Liver (tissue), 9 donors: Measurements from ENCODE around the gene APP. TPM values are rescaled to one million over a fixed set of nuclear protein-coding genes. Genes with fewer than 3 reads are reported as not detected.

Experiments used
- DNase-seq: peaks from one replicate; pipeline ENCODE4 v3.0.0-alpha.2; 2017; ENCODE audit warnings: low spot score
- H3K27ac ChIP-seq, 2 donors: one replicate each; pipeline ENCODE4 v1.7.0; 2013; ENCODE audit warnings: inconsistent platforms in 2 of 2, low read length in 2 of 2, control low read depth in 1 of 2, low read depth in 1 of 2, mild to moderate bottlenecking in 1 of 2
- H3K27me3 ChIP-seq, 4 donors: one replicate each; pipeline versions ENCODE4 v1.6.1 to v1.7.0; 2013; ENCODE audit warnings: low read length in 3 of 4, inconsistent platforms in 1 of 4, mild to moderate bottlenecking in 1 of 4, moderate library complexity in 1 of 4; ENCODE audit not compliant: control insufficient read depth in 4 of 4, insufficient read depth in 4 of 4
- H3K36me3 ChIP-seq, 4 donors: one replicate each; pipeline versions ENCODE4 v1.6.1 to v1.7.0; 2013; ENCODE audit warnings: low read length in 3 of 4, mild to moderate bottlenecking in 3 of 4, low read depth in 1 of 4, moderate library complexity in 1 of 4; ENCODE audit not compliant: control insufficient read depth in 4 of 4, insufficient read depth in 3 of 4
- H3K4me1 ChIP-seq, 4 donors: one replicate each; pipeline versions ENCODE4 v1.6.1 to v1.7.0; 2013; ENCODE audit warnings: low read length in 3 of 4, mild to moderate bottlenecking in 3 of 4, moderate library complexity in 1 of 4; ENCODE audit not compliant: control insufficient read depth in 4 of 4, insufficient read depth in 4 of 4
- H3K4me3 ChIP-seq, 3 donors: one replicate each; pipeline versions ENCODE4 v1.6.1 to v1.7.0; 2013; ENCODE audit warnings: low read length in 3 of 3, control low read depth in 1 of 3, low read depth in 1 of 3, mild to moderate bottlenecking in 1 of 3
- H3K9ac ChIP-seq, 2 donors: one replicate each; pipeline ENCODE4 v1.7.0; 2013; ENCODE audit warnings: low read length in 2 of 2, mild to moderate bottlenecking in 2 of 2, moderate library complexity in 2 of 2, control low read depth in 1 of 2, low read depth in 1 of 2
- H3K9me3 ChIP-seq, 4 donors: one replicate each; pipeline versions ENCODE4 v1.6.1 to v1.7.0; 2013; ENCODE audit warnings: low read length in 3 of 4; ENCODE audit not compliant: control insufficient read depth in 4 of 4
- ATF3 ChIP-seq: IDR thresholded peaks from 2 replicates; pipeline ENCODE4 v1.6.1; 2016; ENCODE audit warnings: antibody characterized with exemption
- CTCF ChIP-seq: fragments of 150-350 bp; IDR thresholded peaks from 2 replicates; pipeline ENCODE4 v1.5.1; 2017; ENCODE audit warnings: improper control_type of control experiment, low read depth, low read length; ENCODE audit not compliant: missing input control
- FOXA1 ChIP-seq: IDR thresholded peaks from 2 replicates; pipeline ENCODE4 v1.6.1; 2016; ENCODE audit warnings: antibody characterized with exemption
- FOXA2 ChIP-seq: IDR thresholded peaks from 2 replicates; pipeline ENCODE4 v1.6.1; 2016; ENCODE audit warnings: antibody characterized with exemption
- GABPA ChIP-seq, 2 donors: IDR thresholded peaks in 1 of 2; conservative IDR thresholded peaks in 1 of 2; 2 replicates each; pipeline ENCODE4 v1.6.1; 2016; ENCODE audit warnings: antibody characterized with exemption in 2 of 2, mild to moderate bottlenecking in 1 of 2, moderate library complexity in 1 of 2
- HNF4G ChIP-seq: IDR thresholded peaks from 2 replicates; pipeline ENCODE4 v1.6.1; 2016; ENCODE audit warnings: antibody characterized with exemption
- NR2F2 ChIP-seq: IDR thresholded peaks from 2 replicates; pipeline ENCODE4 v1.6.1; 2016; ENCODE audit warnings: antibody characterized with exemption
- RAD21 ChIP-seq, 2 donors: IDR thresholded peaks; 2 replicates each; pipeline ENCODE4 v1.6.1; 2016; ENCODE audit warnings: antibody characterized with exemption in 2 of 2, mild to moderate bottlenecking in 2 of 2
- REST ChIP-seq: IDR thresholded peaks from 2 replicates; pipeline ENCODE4 v1.6.1; 2016; ENCODE audit warnings: antibody characterized with exemption, mild to moderate bottlenecking
- RXRA ChIP-seq, 2 donors: IDR thresholded peaks; 2 replicates each; pipeline ENCODE4 v1.6.1; 2017 to 2018; ENCODE audit warnings: antibody characterized with exemption in 2 of 2, mild to moderate bottlenecking in 1 of 2
- SP1 ChIP-seq: IDR thresholded peaks from 2 replicates; pipeline ENCODE4 v1.6.1; 2018; ENCODE audit warnings: antibody characterized with exemption, mild to moderate bottlenecking
- TAF1 ChIP-seq: conservative IDR thresholded peaks from 2 replicates; pipeline ENCODE4 v1.6.1; 2016; ENCODE audit warnings: antibody characterized with exemption, mild to moderate bottlenecking
- YY1 ChIP-seq: IDR thresholded peaks from 2 replicates; pipeline ENCODE4 v1.6.1; 2016; ENCODE audit warnings: antibody characterized with exemption, mild to moderate bottlenecking
- WGBS: extraction: QIAGEN DNeasy Blood & Tissue Kit; methylation state at CpG from one replicate; pipeline ENCODE4 v1.1.7; 2013; 5-methylcytosine and 5-hydroxymethylcytosine counted together
- polyA plus RNA-seq, 2 donors: library from polyadenylated mRNA; stranded (reverse) in 1 of 2; unstranded in 1 of 2; fragments of 200-250 nt in 1 of 2; fragments of >200 nt in 1 of 2; fragmentation: Nextera tagmentation in 1 of 2; extraction: Ambion mirVana in 1 of 2; gene quantifications; one replicate each; pipeline versions ENCODE4 v1.2.1 to v1.2.3, GENCODE V29; 2013 to 2015
- total RNA-seq, 2 donors: library from RNA; depleted of rRNA; stranded (reverse); fragments of >200 nt; gene quantifications; one replicate each; pipeline ENCODE4 v1.2.3, GENCODE V29; 2014
- TF ChIP-seq, protein P1 (sequence below): IDR thresholded peaks from 2 replicates; pipeline ENCODE4 v1.6.1; 2016; ENCODE audit warnings: antibody characterized with exemption
- TF ChIP-seq, protein P2 (sequence below): IDR thresholded peaks from 2 replicates; pipeline ENCODE4 v1.6.1; 2016; ENCODE audit warnings: antibody characterized with exemption
- donor health status: healthy.
- donor health status: healthy.
- donor health status: healthy.
- donor health status: healthy.
- donor health status: healthy.

APP gene
- total and polyA plus RNA-seq, 4 donors: 24.9 to 201 (median 111) TPM

- no peak for TF ChIP-seq REST
Measured at GRCh38 chr21:25855576-25855975, 315.0 kb downstream of the APP start (continued).

DNA sequence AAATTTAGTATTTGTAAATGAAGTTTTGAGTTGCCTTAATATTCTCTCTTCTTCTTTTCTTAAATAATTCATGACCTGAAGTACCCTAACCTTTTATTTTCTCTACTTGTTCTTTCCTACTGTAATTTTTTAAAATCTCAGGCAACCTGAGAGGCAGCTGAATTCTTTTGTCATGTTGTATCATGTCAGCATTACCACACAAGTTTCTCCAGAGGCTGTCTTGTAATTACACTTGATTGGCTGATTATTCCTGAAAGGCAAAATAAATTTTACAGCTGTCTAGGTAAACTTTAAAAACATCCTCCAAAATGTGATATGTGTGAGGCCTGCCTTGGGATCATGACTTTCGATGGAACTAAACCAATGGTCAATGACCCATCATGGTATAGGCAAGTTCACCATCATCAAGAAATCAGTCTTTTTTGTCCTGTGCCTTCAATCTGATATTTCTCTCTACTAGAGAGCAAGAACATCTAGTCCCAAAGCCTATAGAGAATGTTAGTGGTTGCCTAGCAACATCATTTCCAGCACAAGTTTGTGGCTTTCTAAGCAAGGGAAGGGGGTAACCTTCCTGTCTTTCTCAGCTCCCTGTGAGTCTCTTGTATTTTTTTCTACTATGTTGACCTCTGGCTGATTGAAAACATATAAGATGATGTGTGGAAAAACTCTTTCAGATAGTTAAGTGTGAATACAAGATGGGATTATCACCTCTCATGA is 320.3 kb downstream of the APP start:
- Histone ChIP-seq H3K27ac (no peak overlapping the region), H3K4me1 (no peaks in the 10 kb centered on the region), H3K36me3 (no peaks in the 10 kb centered on the region), H3K9ac (no peak overlapping the region), H3K27me3 (no peaks in the 10 kb centered on the region), H3K4me3 (no peak overlapping the region), H3K9me3 (peaks cover 0 to 1% (median 0%) of the 10 kb centered on the region in 4 donors)
- no peak for DNase-seq
- 89% methylated on average over 1 of the region's 1 CpG for WGBS
- no peak for TF ChIP-seq SP1
- TF ChIP-seq, protein P1, sequence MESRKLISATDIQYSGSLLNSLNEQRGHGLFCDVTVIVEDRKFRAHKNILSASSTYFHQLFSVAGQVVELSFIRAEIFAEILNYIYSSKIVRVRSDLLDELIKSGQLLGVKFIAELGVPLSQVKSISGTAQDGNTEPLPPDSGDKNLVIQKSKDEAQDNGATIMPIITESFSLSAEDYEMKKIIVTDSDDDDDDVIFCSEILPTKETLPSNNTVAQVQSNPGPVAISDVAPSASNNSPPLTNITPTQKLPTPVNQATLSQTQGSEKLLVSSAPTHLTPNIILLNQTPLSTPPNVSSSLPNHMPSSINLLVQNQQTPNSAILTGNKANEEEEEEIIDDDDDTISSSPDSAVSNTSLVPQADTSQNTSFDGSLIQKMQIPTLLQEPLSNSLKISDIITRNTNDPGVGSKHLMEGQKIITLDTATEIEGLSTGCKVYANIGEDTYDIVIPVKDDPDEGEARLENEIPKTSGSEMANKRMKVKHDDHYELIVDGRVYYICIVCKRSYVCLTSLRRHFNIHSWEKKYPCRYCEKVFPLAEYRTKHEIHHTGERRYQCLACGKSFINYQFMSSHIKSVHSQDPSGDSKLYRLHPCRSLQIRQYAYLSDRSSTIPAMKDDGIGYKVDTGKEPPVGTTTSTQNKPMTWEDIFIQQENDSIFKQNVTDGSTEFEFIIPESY: no peak
- no peak for TF ChIP-seq YY1
- TF ChIP-seq FOXA1: no peak
- TF ChIP-seq, protein P2, sequence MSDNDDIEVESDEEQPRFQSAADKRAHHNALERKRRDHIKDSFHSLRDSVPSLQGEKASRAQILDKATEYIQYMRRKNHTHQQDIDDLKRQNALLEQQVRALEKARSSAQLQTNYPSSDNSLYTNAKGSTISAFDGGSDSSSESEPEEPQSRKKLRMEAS: no peak
- TF ChIP-seq RXRA (IDR thresholded peaks at IDR 0.05): no peak
- no peak for TF ChIP-seq RAD21 (IDR thresholded peaks at IDR 0.05)
- TF ChIP-seq TAF1: no peak
- no peak for TF ChIP-seq HNF4G
- TF ChIP-seq FOXA2: no peak
- no peak for TF ChIP-seq GABPA (IDR thresholded peaks at IDR 0.05 in 1 of 2, conservative IDR thresholded peaks at IDR 0.05 in 1 of 2)
- no peak for TF ChIP-seq CTCF
- TF ChIP-seq NR2F2: no peak
- TF ChIP-seq ATF3: no peak
